ENCODE results near the gene MPPE1. TPM values are rescaled to one million over a fixed set of nuclear protein-coding genes. Genes with fewer than 3 reads are reported as not detected.

MPPE1 gene
- total and polyA plus RNA-seq, 10 of the 15 experiments (the other 5 are each of a cell fraction or from before 2014, with no cell fraction given), result 13.8 to 34.5 (median 27.6) TPM

- ChIA-PET SMC1A (ENCODE audit: uncharacterized antibody, unreplicated experiment) (no interaction called here), RAD21 (ENCODE audit: unreplicated experiment) (no interaction called here), CTCF (interaction anchor here (0.8 kb wide), 1 partner anchor 412 kb away, joined by 3 read pairs; no protein-coding TSS in a partner anchor), POLR2A (no interaction called here)
- WGBS (ENCODE audit: insufficient coverage, insufficient replicate concordance, low lambda C conversion rate, missing lambda C conversion rate), result 44% methylated on average over 4 of the region's 4 CpGs
- H3K9ac ChIP-seq (ENCODE audit: control insufficient read depth, insufficient read depth, low read length), result no peak overlapping the region
- no peak for DNase-seq (ENCODE audit: low read depth, low spot score)
- no peak overlapping the region for H3K27ac ChIP-seq (ENCODE audit: control insufficient read depth, insufficient read depth)
- H3K9me3 ChIP-seq (replicated peaks; ENCODE audit: control insufficient read depth, insufficient read depth, low read length), result no peaks in the 10 kb centered on the region
- no peaks in the 10 kb centered on the region for H3K4me1 ChIP-seq (ENCODE audit: control insufficient read depth, insufficient read depth, low read length)
- H2AFZ ChIP-seq (ENCODE audit: control insufficient read depth, low read depth, low read length), result no peak overlapping the region
- H3K36me3 ChIP-seq (ENCODE audit: control insufficient read depth in 2 of 2, insufficient read depth in 2 of 2, low read length in 1 of 2), result no peaks in the 10 kb centered on the region
- no peaks in the 10 kb centered on the region for H4K20me1 ChIP-seq (ENCODE audit: control insufficient read depth, insufficient read depth)
- ATAC-seq, result no peak
- no peak for TF ChIP-seq FOXM1 (IDR thresholded peaks at IDR 0.05; ENCODE audit: low read depth, low read length)
- TF ChIP-seq CTCF (IDR thresholded peaks at IDR 0.05 in 2 of 3, conservative IDR thresholded peaks at IDR 0.05 in 1 of 3; ENCODE audit: control insufficient read depth in 2 of 3, extremely low read depth in 1 of 3, insufficient read depth in 1 of 3, low read depth in 3 of 3, low read length in 3 of 3), result peak in 1 of 3 experiments; percentile 8; a peak in 1 of 6 replicates
- H3K4me3 ChIP-seq, result no peak overlapping the region
- H3K79me2 ChIP-seq (ENCODE audit: control insufficient read depth, insufficient read depth, low read length), result no peaks in the 10 kb centered on the region
- in situ Hi-C loops (cut with MboI) (no loop called here), intact Hi-C loops (cut with micrococcal nuclease; ENCODE audit: unreplicated experiment) (no loop called here)
- FAIRE-seq, result no peak
- H3K27me3 ChIP-seq (replicated peaks in 1 of 2; ENCODE audit: control insufficient read depth in 2 of 2, insufficient read depth in 2 of 2, low read length in 1 of 2), result no peaks in the 10 kb centered on the region; a peak in 1 of 4 replicates
- no TSS peak for BruUV-seq (replicated peaks)
- H3K4me2 ChIP-seq (ENCODE audit: control insufficient read depth, insufficient read depth), result no peak overlapping the region
These were observed 48.2 kb downstream of the MPPE1 start for GRCh38 chr18:11859903-11860407.

GRCh38 chr18:11859282-11859830 lies 48.8 kb downstream of the MPPE1 start:
- TF ChIP-seq CBX5 (IDR thresholded peaks at IDR 0.05; ENCODE audit: low read depth) (no peak), SIN3A (IDR thresholded peaks at IDR 0.05; ENCODE audit: low read depth, low read length) (no peak), MEF2B (IDR thresholded peaks at IDR 0.05; ENCODE audit: partially characterized antibody, poor library complexity, severe bottlenecking) (no peak), ZNF207 (IDR thresholded peaks at IDR 0.05; ENCODE audit: borderline replicate concordance) (no peak)
- no peak overlapping the region for H2AFZ ChIP-seq (ENCODE audit: control insufficient read depth, low read depth, low read length)
- H4K20me1 ChIP-seq (ENCODE audit: control insufficient read depth, insufficient read depth), result no peaks in the 10 kb centered on the region
- ATAC-seq (no peak), FAIRE-seq (no peak), DNase-seq (ENCODE audit: low read depth, low spot score) (no peak)
- ChIA-PET RAD21 (ENCODE audit: unreplicated experiment) (no interaction called here), SMC1A (ENCODE audit: uncharacterized antibody, unreplicated experiment) (no interaction called here), POLR2A (interaction anchor here (0.7 kb wide), 1 partner anchor 1953 kb away, joined by 4 read pairs; no protein-coding TSS in a partner anchor), CTCF (no interaction called here)
- 36% methylated on average over 7 of the region's 7 CpGs for WGBS (ENCODE audit: insufficient coverage, insufficient replicate concordance, low lambda C conversion rate, missing lambda C conversion rate)
- H3K27me3 ChIP-seq (replicated peaks in 1 of 2; ENCODE audit: control insufficient read depth in 2 of 2, insufficient read depth in 2 of 2, low read length in 1 of 2), result no peaks in the 10 kb centered on the region; a peak in 1 of 4 replicates
- no peak overlapping the region for H3K27ac ChIP-seq (ENCODE audit: control insufficient read depth, insufficient read depth)
- in situ Hi-C loops (cut with MboI) (no loop called here), intact Hi-C loops (cut with micrococcal nuclease; ENCODE audit: unreplicated experiment) (no loop called here)
- H3K9me3 ChIP-seq (replicated peaks; ENCODE audit: control insufficient read depth, insufficient read depth, low read length), result no peaks in the 10 kb centered on the region
- no peak overlapping the region for H3K9ac ChIP-seq (ENCODE audit: control insufficient read depth, insufficient read depth, low read length)
- no TSS peak for BruUV-seq (replicated peaks)
- no peak overlapping the region for H3K4me3 ChIP-seq
- no peaks in the 10 kb centered on the region for H3K4me1 ChIP-seq (ENCODE audit: control insufficient read depth, insufficient read depth, low read length)
- no peaks in the 10 kb centered on the region for H3K36me3 ChIP-seq (ENCODE audit: control insufficient read depth in 2 of 2, insufficient read depth in 2 of 2, low read length in 1 of 2)
- no peaks in the 10 kb centered on the region for H3K79me2 ChIP-seq (ENCODE audit: control insufficient read depth, insufficient read depth, low read length)
- H3K4me2 ChIP-seq (ENCODE audit: control insufficient read depth, insufficient read depth), result no peak overlapping the region

All from GM12878 (cell line).